HUES6 (cell line): ENCODE measurements around the gene CATSPERE.

ENCODE experiments used
- H3K27ac ChIP-seq: 2 replicates; pipeline ENCODE4 v1.7.0; 2013; ENCODE audit warnings: low read depth, mild to moderate bottlenecking, low read length, inconsistent platforms
- H3K27me3 ChIP-seq: 2 replicates; pipeline ENCODE4 v1.6.1; 2013; ENCODE audit warnings: low read length; ENCODE audit not compliant: control insufficient read depth, insufficient read depth
- H3K36me3 ChIP-seq: 2 replicates; pipeline ENCODE4 v1.6.1; 2013; ENCODE audit warnings: low read length; ENCODE audit not compliant: control insufficient read depth, insufficient read depth
- H3K4me1 ChIP-seq: 2 replicates; pipeline ENCODE4 v1.6.1; 2013; ENCODE audit warnings: low read length; ENCODE audit not compliant: control insufficient read depth, insufficient read depth
- H3K4me3 ChIP-seq: 2 replicates; pipeline ENCODE4 v1.5.1; 2013; ENCODE audit warnings: low read depth, low read length
- H3K9ac ChIP-seq: one replicate; pipeline ENCODE4 v1.6.1; 2013; ENCODE audit warnings: mild to moderate bottlenecking, low read length
- H3K9me3 ChIP-seq: 2 replicates; pipeline ENCODE4 v1.6.1; 2013; ENCODE audit warnings: low read depth, low read length; ENCODE audit not compliant: control insufficient read depth, insufficient read depth

The CATSPERE gene

GRCh38 chr1:244634546-244634945 lies 173.5 kb downstream of the CATSPERE start:
- Histone ChIP-seq H3K9me3 (no peaks in the 10 kb centered on the region), H3K36me3 (no peaks in the 10 kb centered on the region), H3K4me1 (peaks cover 5% of the 10 kb centered on the region; the same call in 1 of the 2 replicates), H3K9ac (no peak overlapping the region), H3K27ac (no peak overlapping the region), H3K27me3 (no peaks in the 10 kb centered on the region), H3K4me3 (no peak overlapping the region)

GRCh38 chr1:244636488-244637259 lies 175.6 kb downstream of the CATSPERE start:
- Histone ChIP-seq H3K27ac (no peak overlapping the region), H3K4me3 (no peak overlapping the region), H3K9ac (no peak overlapping the region), H3K4me1 (peaks cover 5% of the 10 kb centered on the region; the same call in 1 of the 2 replicates), H3K9me3 (no peaks in the 10 kb centered on the region), H3K27me3 (no peaks in the 10 kb centered on the region), H3K36me3 (no peaks in the 10 kb centered on the region)

- peaks cover 7% of the 10 kb centered on the region; the same call in 1 of the 2 replicates for H3K9me3 ChIP-seq
- H3K27me3 ChIP-seq, result no peaks in the 10 kb centered on the region
- peaks cover 5% of the 10 kb centered on the region; the same call in 1 of the 2 replicates for H3K4me1 ChIP-seq
- H3K27ac ChIP-seq, result no peak overlapping the region
- H3K9ac ChIP-seq, result no peak overlapping the region
- H3K4me3 ChIP-seq, result no peak overlapping the region
- no peaks in the 10 kb centered on the region for H3K36me3 ChIP-seq
Measured at GRCh38 chr1:244639561-244639960, 178.5 kb downstream of the CATSPERE start.

GRCh38 chr1:244640917-244641316 lies 179.8 kb downstream of the CATSPERE start:
- Histone ChIP-seq H3K9ac (no peak overlapping the region), H3K27me3 (no peaks in the 10 kb centered on the region), H3K27ac (no peak overlapping the region), H3K4me1 (peaks cover 1% of the 10 kb centered on the region; the same call in 1 of the 2 replicates), H3K36me3 (no peaks in the 10 kb centered on the region), H3K9me3 (peaks cover 7% of the 10 kb centered on the region; the same call in 1 of the 2 replicates), H3K4me3 (no peak overlapping the region)

GRCh38 chr1:244642526-244642925 lies 181.5 kb downstream of the CATSPERE start:
- Histone ChIP-seq H3K27ac (no peak overlapping the region), H3K9ac (no peak overlapping the region), H3K9me3 (peaks cover 7% of the 10 kb centered on the region; the same call in 1 of the 2 replicates), H3K36me3 (no peaks in the 10 kb centered on the region), H3K4me3 (no peak overlapping the region), H3K4me1 (no peaks in the 10 kb centered on the region), H3K27me3 (no peaks in the 10 kb centered on the region)

- no peaks in the 10 kb centered on the region for H3K4me1 ChIP-seq
- no peak overlapping the region for H3K4me3 ChIP-seq
- H3K36me3 ChIP-seq, result no peaks in the 10 kb centered on the region
- H3K27me3 ChIP-seq, result no peaks in the 10 kb centered on the region
- peaks cover 7% of the 10 kb centered on the region; the same call in 1 of the 2 replicates for H3K9me3 ChIP-seq
- H3K9ac ChIP-seq, result no peak overlapping the region
- H3K27ac ChIP-seq, result no peak overlapping the region
Measured at GRCh38 chr1:244642988-244643387, 181.9 kb downstream of the CATSPERE start.

- H3K9ac ChIP-seq, result no peak overlapping the region
- H3K9me3 ChIP-seq, result peaks cover 7% of the 10 kb centered on the region; the same call in 1 of the 2 replicates
- H3K4me3 ChIP-seq, result no peak overlapping the region
- no peaks in the 10 kb centered on the region for H3K4me1 ChIP-seq
- H3K27me3 ChIP-seq, result no peaks in the 10 kb centered on the region
- no peaks in the 10 kb centered on the region for H3K36me3 ChIP-seq
- no peak overlapping the region for H3K27ac ChIP-seq
Measured at GRCh38 chr1:244645414-244645813, 184.3 kb downstream of the CATSPERE start.

- Histone ChIP-seq H3K4me1 (no peaks in the 10 kb centered on the region), H3K27me3 (no peaks in the 10 kb centered on the region), H3K4me3 (no peak overlapping the region), H3K36me3 (no peaks in the 10 kb centered on the region), H3K27ac (no peak overlapping the region), H3K9ac (no peak overlapping the region), H3K9me3 (peaks cover 7% of the 10 kb centered on the region; the same call in 1 of the 2 replicates)
Measured at GRCh38 chr1:244645890-244646289, 184.8 kb downstream of the CATSPERE start.

GRCh38 chr1:244647819-244648218 lies 186.7 kb downstream of the CATSPERE start:
- no peaks in the 10 kb centered on the region for H3K36me3 ChIP-seq
- H3K9ac ChIP-seq, result no peak overlapping the region
- H3K4me3 ChIP-seq, result no peak overlapping the region
- H3K27me3 ChIP-seq, result no peaks in the 10 kb centered on the region
- H3K4me1 ChIP-seq, result peaks cover 12% of the 10 kb centered on the region
- peaks cover 7% of the 10 kb centered on the region; the same call in 1 of the 2 replicates for H3K9me3 ChIP-seq
- no peak overlapping the region for H3K27ac ChIP-seq

GRCh38 chr1:244651956-244652622 lies 191.0 kb downstream of the CATSPERE start:
- H3K27me3 ChIP-seq, result no peaks in the 10 kb centered on the region
- H3K9me3 ChIP-seq, result no peaks in the 10 kb centered on the region
- peaks cover 7% of the 10 kb centered on the region for H3K36me3 ChIP-seq
- peak overlapping the region; percentile 66 for H3K4me3 ChIP-seq
- H3K4me1 ChIP-seq, result peaks cover 23% of the 10 kb centered on the region
- H3K9ac ChIP-seq, result peak overlapping the region; percentile 74
- H3K27ac ChIP-seq, result peak overlapping the region; percentile 13; the same call in 1 of the 2 replicates
